Thoracic aorta (tissue), 2 donors: ENCODE measurements around the gene LRGUK. TPM values are rescaled to one million over a fixed set of nuclear protein-coding genes. Genes with fewer than 3 reads are reported as not detected.

ENCODE experiments used
- ATAC-seq: fragments of 150-250 bp; one replicate; pipeline ENCODE4 v1.8.0; 2017; ENCODE audit warnings: low read depth; ENCODE audit not compliant: insufficient number of reproducible peaks, low FRiP score
- DNase-seq: peaks from one replicate; pipeline ENCODE4 v3.0.0-alpha.2; 2020; ENCODE audit warnings: low spot score
- H3K27ac ChIP-seq, 2 donors: fragments of 200-600 bp; sonication (generic); 1 replicate in 1 of 2; 2 replicates in 1 of 2; pipeline ENCODE4 v1.5.1; 2016; ENCODE audit warnings: mild to moderate bottlenecking in 2 of 2, moderate library complexity in 2 of 2
- H3K27me3 ChIP-seq: fragments of 200-600 bp; sonication (generic); replicated peaks from 2 replicates; pipeline ENCODE4 v1.6.0; 2016; ENCODE audit warnings: mild to moderate bottlenecking; ENCODE audit not compliant: insufficient read depth
- H3K36me3 ChIP-seq: fragments of 200-600 bp; sonication (generic); one replicate; pipeline ENCODE4 v1.5.1; 2016
- H3K4me1 ChIP-seq, 2 donors: fragments of 200-600 bp; sonication (generic); 1 replicate in 1 of 2; 2 replicates in 1 of 2; pipeline versions ENCODE4 v1.5.1 to v1.6.0; 2016; ENCODE audit warnings: low read depth in 2 of 2, mild to moderate bottlenecking in 1 of 2; ENCODE audit not compliant: control insufficient read depth in 1 of 2
- H3K4me3 ChIP-seq: fragments of 200-600 bp; sonication (generic); 2 replicates; pipeline ENCODE4 v1.5.1; 2016; ENCODE audit warnings: mild to moderate bottlenecking
- H3K9me3 ChIP-seq: fragments of 200-600 bp; sonication (generic); 2 replicates; pipeline ENCODE4 v1.5.1; 2016
- total RNA-seq, 2 donors: library from RNA; depleted of rRNA; stranded (reverse); fragments of >200 nt; gene quantifications; one replicate each; pipeline versions ENCODE4 v1.1.0 to v1.2.3, GENCODE V29; 2016
- TF ChIP-seq, protein P1 (sequence below): fragments of 200-600 bp; sonication (generic); IDR thresholded peaks from one replicate; pipeline ENCODE4 v1.5.1; 2019; ENCODE audit warnings: antibody characterized with exemption

The LRGUK gene
- total RNA-seq, 2 donors from 2014 or later, result 0.14 to 0.71 TPM

DNA sequence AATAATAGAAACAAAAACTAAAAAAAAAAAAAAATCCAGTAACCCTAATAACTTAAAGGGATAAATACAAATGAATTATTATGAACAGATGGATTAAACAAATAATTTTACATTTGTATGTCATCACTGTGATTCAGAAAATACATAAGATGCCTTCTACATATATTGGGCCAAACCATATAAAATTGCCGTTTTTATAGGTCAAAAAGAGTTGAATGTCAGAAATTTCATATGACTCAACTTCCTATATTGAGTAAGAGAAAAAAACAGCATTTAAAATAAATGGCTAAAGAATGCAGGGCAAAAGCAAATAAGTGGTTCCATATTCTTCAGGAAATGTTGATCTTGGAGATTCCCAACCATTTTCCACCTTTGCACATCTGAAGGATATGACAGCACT, 180.2 kb downstream of the LRGUK start:
- no peaks in the 10 kb centered on the region for H3K4me1 ChIP-seq
- no peak for ATAC-seq
- TF ChIP-seq, protein P1, sequence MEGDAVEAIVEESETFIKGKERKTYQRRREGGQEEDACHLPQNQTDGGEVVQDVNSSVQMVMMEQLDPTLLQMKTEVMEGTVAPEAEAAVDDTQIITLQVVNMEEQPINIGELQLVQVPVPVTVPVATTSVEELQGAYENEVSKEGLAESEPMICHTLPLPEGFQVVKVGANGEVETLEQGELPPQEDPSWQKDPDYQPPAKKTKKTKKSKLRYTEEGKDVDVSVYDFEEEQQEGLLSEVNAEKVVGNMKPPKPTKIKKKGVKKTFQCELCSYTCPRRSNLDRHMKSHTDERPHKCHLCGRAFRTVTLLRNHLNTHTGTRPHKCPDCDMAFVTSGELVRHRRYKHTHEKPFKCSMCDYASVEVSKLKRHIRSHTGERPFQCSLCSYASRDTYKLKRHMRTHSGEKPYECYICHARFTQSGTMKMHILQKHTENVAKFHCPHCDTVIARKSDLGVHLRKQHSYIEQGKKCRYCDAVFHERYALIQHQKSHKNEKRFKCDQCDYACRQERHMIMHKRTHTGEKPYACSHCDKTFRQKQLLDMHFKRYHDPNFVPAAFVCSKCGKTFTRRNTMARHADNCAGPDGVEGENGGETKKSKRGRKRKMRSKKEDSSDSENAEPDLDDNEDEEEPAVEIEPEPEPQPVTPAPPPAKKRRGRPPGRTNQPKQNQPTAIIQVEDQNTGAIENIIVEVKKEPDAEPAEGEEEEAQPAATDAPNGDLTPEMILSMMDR, result no peak

DNA sequence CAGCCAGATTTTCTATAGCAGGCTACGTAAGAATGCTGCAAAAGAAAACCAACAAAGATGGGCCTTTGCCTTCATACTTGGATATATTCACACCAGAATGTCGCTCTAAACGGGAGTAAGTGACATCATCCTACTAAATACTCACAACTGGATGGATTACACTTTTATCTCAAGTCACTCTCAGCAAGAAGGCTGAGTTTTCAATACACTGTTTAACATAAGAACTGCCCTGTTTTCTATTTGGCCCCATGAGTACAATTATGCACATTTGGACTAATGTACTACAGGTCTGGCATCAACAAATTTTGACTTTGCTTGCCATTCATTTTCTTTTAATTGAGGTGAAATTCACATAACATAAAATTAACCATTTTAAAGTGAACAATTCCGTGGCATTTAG, 181.4 kb downstream of the LRGUK start:
- no peak for ATAC-seq
- no peaks in the 10 kb centered on the region for H3K4me1 ChIP-seq
- no peak for DNase-seq
- no peak overlapping the region for H3K27ac ChIP-seq
- no peaks in the 10 kb centered on the region for H3K27me3 ChIP-seq
- no peaks in the 10 kb centered on the region for H3K9me3 ChIP-seq
- H3K36me3 ChIP-seq, result no peaks in the 10 kb centered on the region
- TF ChIP-seq, protein P1, result no peak
- no peak overlapping the region for H3K4me3 ChIP-seq

More for the DNA sequence above, 180.2 kb downstream of the LRGUK start:
- Histone ChIP-seq H3K27ac (no peak overlapping the region), H3K27me3 (no peaks in the 10 kb centered on the region), H3K9me3 (no peaks in the 10 kb centered on the region), H3K4me3 (no peak overlapping the region), H3K36me3 (no peaks in the 10 kb centered on the region)
- DNase-seq, result no peak

DNA sequence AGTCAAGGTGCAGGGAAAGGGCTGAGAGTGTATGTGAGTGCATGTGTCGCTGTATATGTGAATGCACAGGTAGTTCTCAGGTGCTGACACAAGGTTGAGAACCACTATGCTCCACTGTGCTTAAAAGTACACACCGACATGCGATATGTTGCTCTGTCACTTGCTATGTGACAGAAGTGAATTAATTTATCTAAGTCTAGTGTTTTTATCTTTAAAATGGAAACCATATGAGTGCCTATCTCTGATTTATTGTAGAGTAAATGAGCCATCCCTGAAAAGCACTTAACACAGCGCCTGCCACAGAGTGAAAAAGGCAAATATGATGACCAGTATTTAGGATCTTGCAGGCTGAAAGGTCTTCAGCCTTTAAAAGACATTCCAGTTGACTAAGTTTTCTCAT, 184.7 kb downstream of the LRGUK start:
- TF ChIP-seq, protein P1, result no peak
- no peak for ATAC-seq
- H3K4me1 ChIP-seq, result peaks cover 0 to 5% of the 10 kb centered on the region in 2 donors

DNA sequence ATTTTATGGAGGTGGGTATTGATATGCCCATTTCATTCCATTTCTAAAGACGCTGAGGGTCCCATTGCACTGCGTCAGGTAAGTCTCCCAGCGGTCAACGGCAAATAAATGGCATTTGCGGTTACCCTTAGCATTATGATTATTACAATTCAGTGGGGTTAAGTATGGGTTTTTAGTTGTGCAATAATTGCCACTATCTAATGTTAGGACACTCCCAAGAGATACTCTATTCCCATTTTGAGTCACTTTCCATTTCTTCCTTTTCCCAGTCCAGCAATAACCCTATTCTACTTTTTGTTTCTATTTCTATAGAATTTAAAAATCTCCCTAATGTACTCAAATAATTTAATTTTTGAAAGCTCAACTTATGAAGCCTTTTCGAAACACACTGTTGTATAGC, 185.6 kb downstream of the LRGUK start:
- Histone ChIP-seq H3K27ac (no peak overlapping the region), H3K36me3 (no peaks in the 10 kb centered on the region), H3K9me3 (no peaks in the 10 kb centered on the region), H3K27me3 (no peaks in the 10 kb centered on the region), H3K4me3 (no peak overlapping the region), H3K4me1 (peaks cover 0 to 9% of the 10 kb centered on the region in 2 donors)
- DNase-seq (no peak), ATAC-seq (no peak)
- TF ChIP-seq, protein P1, result no peak

More for the DNA sequence above, 184.7 kb downstream of the LRGUK start:
- Histone ChIP-seq H3K27me3 (no peaks in the 10 kb centered on the region), H3K27ac (no peak overlapping the region), H3K4me3 (no peak overlapping the region), H3K36me3 (no peaks in the 10 kb centered on the region), H3K9me3 (no peaks in the 10 kb centered on the region)
- DNase-seq, result no peak

DNA sequence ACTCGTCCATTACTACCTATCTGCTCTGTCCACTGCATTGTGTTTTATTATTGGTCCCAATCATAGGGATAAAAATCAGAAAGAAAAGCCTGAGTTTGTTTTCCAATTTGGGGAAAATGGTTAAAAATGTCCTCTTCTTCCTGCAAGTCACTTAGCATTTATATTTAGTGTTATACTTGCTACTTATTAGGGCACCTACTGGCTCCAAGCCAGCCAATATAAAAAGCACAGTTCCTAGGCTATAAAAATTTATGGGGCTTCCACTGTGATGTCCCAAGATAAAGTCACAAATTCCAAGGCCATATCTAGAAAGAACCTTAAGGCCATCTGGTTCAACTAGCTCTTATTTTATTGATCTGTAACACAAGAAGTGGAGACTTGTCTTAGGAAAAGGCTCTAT, 186.4 kb downstream of the LRGUK start:
- Histone ChIP-seq H3K36me3 (no peaks in the 10 kb centered on the region), H3K4me3 (no peak overlapping the region), H3K9me3 (no peaks in the 10 kb centered on the region), H3K27me3 (no peaks in the 10 kb centered on the region), H3K27ac (no peak overlapping the region), H3K4me1 (peaks cover 0 to 9% of the 10 kb centered on the region in 2 donors)
- DNase-seq, result no peak
- TF ChIP-seq, protein P1, result no peak
- ATAC-seq, result no peak

Other genes starting within 250 kb of the LRGUK start
- gene SLC35B4, start 189.6 kb downstream of the LRGUK start, total RNA-seq, result 10 to 100 TPM; 12.6 to 18.1 TPM